DND-41 (cell line): ENCODE measurements around the gene PALD1.

Source experiments
- CTCF ChIP-seq: IDR thresholded peaks from 2 replicates; pipeline ENCODE4 v1.5.1; 2012; ENCODE audit warnings: borderline replicate concordance, low read length, moderate library complexity, mild to moderate bottlenecking; ENCODE audit not compliant: poor library complexity, severe bottlenecking; ENCODE audit errors: extremely low read depth
- EZH2 ChIP-seq: IDR thresholded peaks from 3 replicates; pipeline ENCODE4 v1.6.1; 2012; ENCODE audit warnings: borderline replicate concordance, low read depth, mild to moderate bottlenecking, moderate library complexity, low read length, inconsistent platforms; ENCODE audit not compliant: severe bottlenecking

GRCh38 chr10:70560511-70560941 lies 82.0 kb downstream of the PALD1 start:
- TF ChIP-seq CTCF (no peak), EZH2 (no peak)
